GM10266 (cell line): Measurements from ENCODE around the gene IQSEC1.

ENCODE experiments used
- DNase-seq: peaks from one replicate; pipeline ENCODE4 v3.0.0; 2012; ENCODE audit errors: extremely low spot score
- TF ChIP-seq, protein P1 (sequence below): IDR thresholded peaks from 2 replicates; pipeline ENCODE4 v1.5.1; 2012; ENCODE audit warnings: mild to moderate bottlenecking, low read depth; ENCODE audit not compliant: control insufficient read depth, insufficient read depth; ENCODE audit errors: missing control alignments

The IQSEC1 gene

DNA sequence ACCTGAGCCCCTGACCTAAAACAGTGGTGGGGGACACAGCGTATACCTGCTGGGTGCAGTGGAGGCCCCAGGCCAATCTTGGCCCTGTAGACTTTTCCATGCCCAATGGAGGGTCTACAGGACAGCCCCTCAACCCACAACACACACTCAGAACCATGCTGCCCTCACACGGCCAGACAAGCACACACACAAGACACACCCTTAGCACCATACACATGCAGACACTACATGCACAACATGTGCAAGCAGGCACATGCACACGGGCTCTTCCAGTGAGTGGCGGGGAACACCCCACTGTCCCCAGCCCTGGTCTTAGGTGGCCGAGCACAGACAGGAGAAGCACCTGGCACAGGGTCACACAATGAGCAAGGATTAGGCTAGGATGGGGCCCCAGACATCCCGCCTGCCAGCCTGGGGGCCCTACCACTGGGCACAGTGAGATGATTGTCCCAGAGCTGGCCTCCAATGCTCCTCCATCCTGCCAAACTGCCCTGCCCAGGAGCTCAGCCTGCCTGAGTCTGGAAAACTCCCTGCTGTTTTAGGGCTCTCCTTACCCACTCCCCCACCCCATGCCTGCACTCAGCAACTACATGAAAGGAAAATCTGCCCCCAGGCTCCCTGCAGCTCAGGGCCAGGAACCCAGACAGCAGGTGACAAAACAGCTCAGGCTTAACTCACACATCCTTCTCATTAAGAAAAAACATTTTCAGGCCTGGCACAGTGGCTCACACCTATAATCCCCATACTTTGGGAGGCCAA is 15.8 kb downstream of the IQSEC1 start:
- DNase-seq, result no peak
- TF ChIP-seq, protein P1, sequence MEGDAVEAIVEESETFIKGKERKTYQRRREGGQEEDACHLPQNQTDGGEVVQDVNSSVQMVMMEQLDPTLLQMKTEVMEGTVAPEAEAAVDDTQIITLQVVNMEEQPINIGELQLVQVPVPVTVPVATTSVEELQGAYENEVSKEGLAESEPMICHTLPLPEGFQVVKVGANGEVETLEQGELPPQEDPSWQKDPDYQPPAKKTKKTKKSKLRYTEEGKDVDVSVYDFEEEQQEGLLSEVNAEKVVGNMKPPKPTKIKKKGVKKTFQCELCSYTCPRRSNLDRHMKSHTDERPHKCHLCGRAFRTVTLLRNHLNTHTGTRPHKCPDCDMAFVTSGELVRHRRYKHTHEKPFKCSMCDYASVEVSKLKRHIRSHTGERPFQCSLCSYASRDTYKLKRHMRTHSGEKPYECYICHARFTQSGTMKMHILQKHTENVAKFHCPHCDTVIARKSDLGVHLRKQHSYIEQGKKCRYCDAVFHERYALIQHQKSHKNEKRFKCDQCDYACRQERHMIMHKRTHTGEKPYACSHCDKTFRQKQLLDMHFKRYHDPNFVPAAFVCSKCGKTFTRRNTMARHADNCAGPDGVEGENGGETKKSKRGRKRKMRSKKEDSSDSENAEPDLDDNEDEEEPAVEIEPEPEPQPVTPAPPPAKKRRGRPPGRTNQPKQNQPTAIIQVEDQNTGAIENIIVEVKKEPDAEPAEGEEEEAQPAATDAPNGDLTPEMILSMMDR, result no peak

DNA sequence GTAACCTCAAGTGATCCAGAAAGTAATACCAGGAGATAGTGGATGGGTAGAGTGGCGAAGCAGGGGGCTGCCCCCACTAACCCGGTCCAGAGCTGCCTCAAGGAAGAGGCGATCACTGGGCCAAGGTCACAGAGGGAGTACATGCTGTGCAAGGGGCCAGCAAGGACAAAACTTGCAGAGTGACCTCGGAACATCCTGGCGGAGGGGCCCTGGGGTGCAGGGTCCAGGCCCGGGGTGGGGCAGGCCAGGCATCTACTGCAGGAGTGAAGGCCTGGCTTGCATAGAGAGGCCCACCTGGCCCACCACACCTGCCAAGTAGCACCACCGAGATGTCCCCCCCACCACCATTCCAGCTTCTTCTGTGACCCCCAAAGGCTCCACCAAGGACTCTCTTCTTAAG is 17.6 kb downstream of the IQSEC1 start:
- no peak for DNase-seq
- TF ChIP-seq, protein P1, result no peak

DNA sequence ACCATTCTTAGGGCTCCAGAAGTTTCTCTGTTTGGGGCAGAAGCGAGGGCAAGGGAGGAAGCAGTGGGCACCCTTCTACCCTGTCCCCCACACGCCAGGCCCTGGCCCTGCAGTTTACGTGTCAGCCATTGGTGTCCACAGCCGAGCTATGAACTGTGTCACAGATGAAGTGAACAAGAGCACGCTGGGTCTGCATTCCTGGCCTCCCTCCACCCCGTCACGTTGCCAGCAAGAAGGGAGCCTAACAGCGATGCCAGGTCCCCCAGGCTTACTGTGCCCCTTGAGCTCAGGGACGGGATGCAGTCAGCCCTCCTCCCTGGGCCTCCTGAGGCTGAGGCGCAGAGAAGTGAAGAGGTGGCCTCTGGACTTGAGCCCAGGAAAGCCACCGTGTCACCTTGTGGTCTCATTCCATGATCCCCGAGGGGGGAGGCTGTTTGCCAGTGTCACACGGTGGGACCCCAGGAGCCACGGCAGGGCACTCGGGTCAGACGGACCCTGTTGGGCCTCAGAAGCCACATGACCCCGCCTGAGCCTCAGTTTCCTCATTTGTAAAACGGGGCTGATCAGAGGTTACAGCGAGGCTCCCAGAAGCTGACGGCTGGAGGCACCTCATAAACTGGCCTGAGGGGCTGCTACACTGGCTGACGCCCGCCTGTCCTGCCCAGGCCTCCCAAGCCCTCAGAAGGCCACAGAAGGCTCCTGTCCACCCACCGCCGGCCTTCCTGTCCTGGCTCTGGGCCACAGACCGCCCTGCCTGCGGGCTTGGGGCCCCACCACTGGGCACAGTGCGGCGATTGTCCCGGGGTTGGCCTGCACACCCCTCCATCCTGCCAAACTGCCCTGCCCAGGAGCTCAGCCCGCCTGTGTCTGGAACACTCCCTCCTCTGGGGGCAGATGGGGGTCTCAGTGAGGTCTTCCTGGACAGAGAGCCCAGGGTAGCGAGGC is 18.6 kb downstream of the IQSEC1 start:
- TF ChIP-seq, protein P1, result no peak
- no peak for DNase-seq

DNA sequence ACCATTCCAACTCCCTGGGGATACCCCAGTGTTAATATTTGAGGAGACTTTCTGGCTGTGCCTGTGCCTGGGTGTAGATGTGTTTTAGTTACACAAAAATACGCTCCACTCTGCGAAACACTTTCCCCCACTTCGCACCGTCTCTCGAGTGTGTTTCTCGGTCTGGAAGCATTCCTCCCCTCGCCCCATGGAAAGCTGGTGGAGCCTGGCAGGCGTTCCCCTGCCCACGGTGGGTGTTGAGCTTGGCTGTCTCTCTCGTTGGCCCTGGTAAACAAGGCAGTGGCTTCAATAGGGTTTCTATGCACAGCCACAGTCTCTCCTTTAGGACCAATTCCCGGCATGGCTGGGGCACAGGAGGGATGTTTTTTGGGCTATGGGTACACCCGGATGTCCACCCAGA is 19.3 kb downstream of the IQSEC1 start:
- TF ChIP-seq, protein P1, result no peak
- DNase-seq, result no peak

DNA sequence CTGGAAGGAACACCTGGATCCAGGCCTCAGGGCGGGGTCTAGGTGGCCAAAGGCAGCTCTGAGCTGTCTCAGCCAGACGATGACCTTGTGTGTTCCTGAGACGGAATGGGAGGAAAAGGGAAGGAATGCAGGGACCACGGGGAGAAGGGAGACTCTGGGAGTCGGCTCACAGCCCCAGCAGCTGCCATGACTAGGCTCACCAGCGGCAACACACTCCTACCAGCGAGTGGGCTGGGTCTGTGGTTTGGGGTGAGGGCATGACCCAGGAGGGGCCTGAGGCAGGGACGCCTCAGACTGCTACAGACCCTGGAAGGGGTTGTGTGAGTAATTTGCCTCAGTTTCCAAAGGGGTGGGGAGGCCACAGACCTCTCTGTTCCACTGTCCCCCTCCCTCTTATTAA is 19.8 kb downstream of the IQSEC1 start:
- DNase-seq, result no peak
- TF ChIP-seq, protein P1, result no peak

DNA sequence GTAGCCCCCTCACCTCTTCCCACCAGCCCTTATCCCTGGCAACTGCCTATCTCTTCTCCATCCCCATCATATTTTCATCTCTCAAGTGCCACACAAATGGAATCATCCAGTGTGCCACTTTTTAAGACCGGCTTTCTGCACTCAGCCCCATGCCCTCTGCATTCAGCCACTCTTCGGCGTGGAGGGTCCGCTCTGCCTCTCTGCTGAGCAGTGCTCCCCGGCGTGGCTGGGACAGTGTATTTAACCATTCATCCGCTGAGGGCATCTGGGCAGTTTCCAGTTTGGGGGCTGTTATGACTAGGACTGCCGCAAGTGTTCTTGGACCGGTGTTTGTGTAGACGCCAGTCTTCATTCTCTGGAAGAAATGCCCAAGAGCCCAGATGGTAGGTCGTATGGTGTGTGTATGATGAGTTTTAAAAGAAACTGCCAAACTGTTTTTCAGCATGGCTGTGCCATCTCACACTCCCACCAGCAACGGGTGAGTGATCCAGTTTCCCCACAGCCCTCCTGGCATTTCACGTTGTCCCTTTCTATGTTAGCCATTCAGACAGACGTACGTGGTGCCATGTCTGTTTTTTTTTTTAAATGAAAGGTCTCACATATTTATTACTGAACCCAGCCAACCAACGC is 20.9 kb downstream of the IQSEC1 start:
- no peak for DNase-seq
- TF ChIP-seq, protein P1, result no peak
